Measurements from ENCODE around the gene TXNDC8. TPM values are rescaled to one million over a fixed set of nuclear protein-coding genes. Genes with fewer than 3 reads are reported as not detected.

TXNDC8 gene
- total and polyA plus RNA-seq, 2 of the 13 experiments (the other 11 are each of a cell fraction or from before 2014, with no cell fraction given) = not detected

DNA sequence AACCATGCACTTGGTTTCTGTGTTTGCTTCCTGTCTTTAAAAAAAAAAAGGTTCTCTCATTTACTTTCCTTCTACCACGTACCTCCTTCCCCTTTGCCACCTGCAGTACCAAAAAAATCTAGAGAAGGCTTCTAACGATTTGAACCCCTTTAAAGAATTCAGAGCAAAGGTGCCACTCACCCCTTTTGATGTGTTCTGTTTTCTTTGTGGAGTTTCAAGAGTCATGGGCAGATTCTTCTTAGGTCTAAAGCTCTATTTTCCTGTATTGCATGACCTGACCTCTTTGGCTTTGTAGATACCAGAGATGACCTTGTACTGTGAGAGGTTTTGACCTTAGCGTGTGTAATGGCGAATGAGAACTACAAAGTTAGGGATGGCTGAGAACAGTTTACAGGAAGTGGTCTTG lies 29.0 kb downstream of the TXNDC8 start (continued):
- TF ChIP-seq, protein P1, sequence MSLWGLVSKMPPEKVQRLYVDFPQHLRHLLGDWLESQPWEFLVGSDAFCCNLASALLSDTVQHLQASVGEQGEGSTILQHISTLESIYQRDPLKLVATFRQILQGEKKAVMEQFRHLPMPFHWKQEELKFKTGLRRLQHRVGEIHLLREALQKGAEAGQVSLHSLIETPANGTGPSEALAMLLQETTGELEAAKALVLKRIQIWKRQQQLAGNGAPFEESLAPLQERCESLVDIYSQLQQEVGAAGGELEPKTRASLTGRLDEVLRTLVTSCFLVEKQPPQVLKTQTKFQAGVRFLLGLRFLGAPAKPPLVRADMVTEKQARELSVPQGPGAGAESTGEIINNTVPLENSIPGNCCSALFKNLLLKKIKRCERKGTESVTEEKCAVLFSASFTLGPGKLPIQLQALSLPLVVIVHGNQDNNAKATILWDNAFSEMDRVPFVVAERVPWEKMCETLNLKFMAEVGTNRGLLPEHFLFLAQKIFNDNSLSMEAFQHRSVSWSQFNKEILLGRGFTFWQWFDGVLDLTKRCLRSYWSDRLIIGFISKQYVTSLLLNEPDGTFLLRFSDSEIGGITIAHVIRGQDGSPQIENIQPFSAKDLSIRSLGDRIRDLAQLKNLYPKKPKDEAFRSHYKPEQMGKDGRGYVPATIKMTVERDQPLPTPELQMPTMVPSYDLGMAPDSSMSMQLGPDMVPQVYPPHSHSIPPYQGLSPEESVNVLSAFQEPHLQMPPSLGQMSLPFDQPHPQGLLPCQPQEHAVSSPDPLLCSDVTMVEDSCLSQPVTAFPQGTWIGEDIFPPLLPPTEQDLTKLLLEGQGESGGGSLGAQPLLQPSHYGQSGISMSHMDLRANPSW (CRISPR knock-in tag; IDR thresholded peaks at IDR 0.05; ENCODE audit: borderline replicate concordance) = no peak
- no peak for TF ChIP-seq ZNF557 (CRISPR knock-in tag; IDR thresholded peaks at IDR 0.05)
- TF ChIP-seq, protein P2, sequence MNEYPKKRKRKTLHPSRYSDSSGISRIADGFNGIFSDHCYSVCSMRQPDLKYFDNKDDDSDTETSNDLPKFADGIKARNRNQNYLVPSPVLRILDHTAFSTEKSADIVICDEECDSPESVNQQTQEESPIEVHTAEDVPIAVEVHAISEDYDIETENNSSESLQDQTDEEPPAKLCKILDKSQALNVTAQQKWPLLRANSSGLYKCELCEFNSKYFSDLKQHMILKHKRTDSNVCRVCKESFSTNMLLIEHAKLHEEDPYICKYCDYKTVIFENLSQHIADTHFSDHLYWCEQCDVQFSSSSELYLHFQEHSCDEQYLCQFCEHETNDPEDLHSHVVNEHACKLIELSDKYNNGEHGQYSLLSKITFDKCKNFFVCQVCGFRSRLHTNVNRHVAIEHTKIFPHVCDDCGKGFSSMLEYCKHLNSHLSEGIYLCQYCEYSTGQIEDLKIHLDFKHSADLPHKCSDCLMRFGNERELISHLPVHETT (CRISPR knock-in tag; conservative IDR thresholded peaks at IDR 0.05) = no peak
- TF ChIP-seq, protein P3, sequence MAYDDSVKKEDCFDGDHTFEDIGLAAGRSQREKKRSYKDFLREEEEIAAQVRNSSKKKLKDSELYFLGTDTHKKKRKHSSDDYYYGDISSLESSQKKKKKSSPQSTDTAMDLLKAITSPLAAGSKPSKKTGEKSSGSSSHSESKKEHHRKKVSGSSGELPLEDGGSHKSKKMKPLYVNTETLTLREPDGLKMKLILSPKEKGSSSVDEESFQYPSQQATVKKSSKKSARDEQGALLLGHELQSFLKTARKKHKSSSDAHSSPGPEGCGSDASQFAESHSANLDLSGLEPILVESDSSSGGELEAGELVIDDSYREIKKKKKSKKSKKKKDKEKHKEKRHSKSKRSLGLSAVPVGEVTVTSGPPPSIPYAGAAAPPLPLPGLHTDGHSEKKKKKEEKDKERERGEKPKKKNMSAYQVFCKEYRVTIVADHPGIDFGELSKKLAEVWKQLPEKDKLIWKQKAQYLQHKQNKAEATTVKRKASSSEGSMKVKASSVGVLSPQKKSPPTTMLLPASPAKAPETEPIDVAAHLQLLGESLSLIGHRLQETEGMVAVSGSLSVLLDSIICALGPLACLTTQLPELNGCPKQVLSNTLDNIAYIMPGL (CRISPR knock-in tag; IDR thresholded peaks at IDR 0.05; ENCODE audit: borderline replicate concordance in 1 of 2, low read depth in 1 of 2) = no peak
- no peak for TF ChIP-seq HNRNPK (IDR thresholded peaks at IDR 0.05; ENCODE audit: low read depth, low read length, poor library complexity, severe bottlenecking)
- TF ChIP-seq ZNF136 (CRISPR knock-in tag; IDR thresholded peaks at IDR 0.05; ENCODE audit: low read depth) = no peak
- no peak for TF ChIP-seq ZBTB42 (CRISPR knock-in tag; IDR thresholded peaks at IDR 0.05)
- TF ChIP-seq IRF2 (CRISPR knock-in tag; IDR thresholded peaks at IDR 0.05) = no peak
- TF ChIP-seq CHD4 (IDR thresholded peaks at IDR 0.05; ENCODE audit: borderline replicate concordance, low read length) = no peak
- TF ChIP-seq HNF4A (CRISPR knock-in tag; IDR thresholded peaks at IDR 0.05) = peak; percentile 69
- no peak for TF ChIP-seq ZBTB3 (CRISPR knock-in tag; IDR thresholded peaks at IDR 0.05; ENCODE audit: borderline replicate concordance, low read depth)
- no peak for TF ChIP-seq SMAD1 (CRISPR knock-in tag; IDR thresholded peaks at IDR 0.05; ENCODE audit: borderline replicate concordance, low read depth)
- TF ChIP-seq, protein P4, sequence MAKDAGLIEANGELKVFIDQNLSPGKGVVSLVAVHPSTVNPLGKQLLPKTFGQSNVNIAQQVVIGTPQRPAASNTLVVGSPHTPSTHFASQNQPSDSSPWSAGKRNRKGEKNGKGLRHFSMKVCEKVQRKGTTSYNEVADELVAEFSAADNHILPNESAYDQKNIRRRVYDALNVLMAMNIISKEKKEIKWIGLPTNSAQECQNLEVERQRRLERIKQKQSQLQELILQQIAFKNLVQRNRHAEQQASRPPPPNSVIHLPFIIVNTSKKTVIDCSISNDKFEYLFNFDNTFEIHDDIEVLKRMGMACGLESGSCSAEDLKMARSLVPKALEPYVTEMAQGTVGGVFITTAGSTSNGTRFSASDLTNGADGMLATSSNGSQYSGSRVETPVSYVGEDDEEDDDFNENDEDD (CRISPR knock-in tag; IDR thresholded peaks at IDR 0.05; ENCODE audit: borderline replicate concordance) = no peak
- TF ChIP-seq ZFP37 (CRISPR knock-in tag; IDR thresholded peaks at IDR 0.05; ENCODE audit: borderline replicate concordance) = no peak
- no peak for TF ChIP-seq ZNF737 (CRISPR knock-in tag; IDR thresholded peaks at IDR 0.05; ENCODE audit: borderline replicate concordance)
- TF ChIP-seq, protein P5, sequence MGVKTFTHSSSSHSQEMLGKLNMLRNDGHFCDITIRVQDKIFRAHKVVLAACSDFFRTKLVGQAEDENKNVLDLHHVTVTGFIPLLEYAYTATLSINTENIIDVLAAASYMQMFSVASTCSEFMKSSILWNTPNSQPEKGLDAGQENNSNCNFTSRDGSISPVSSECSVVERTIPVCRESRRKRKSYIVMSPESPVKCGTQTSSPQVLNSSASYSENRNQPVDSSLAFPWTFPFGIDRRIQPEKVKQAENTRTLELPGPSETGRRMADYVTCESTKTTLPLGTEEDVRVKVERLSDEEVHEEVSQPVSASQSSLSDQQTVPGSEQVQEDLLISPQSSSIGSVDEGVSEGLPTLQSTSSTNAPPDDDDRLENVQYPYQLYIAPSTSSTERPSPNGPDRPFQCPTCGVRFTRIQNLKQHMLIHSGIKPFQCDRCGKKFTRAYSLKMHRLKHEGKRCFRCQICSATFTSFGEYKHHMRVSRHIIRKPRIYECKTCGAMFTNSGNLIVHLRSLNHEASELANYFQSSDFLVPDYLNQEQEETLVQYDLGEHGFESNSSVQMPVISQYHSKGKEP (CRISPR knock-in tag; IDR thresholded peaks at IDR 0.05) = no peak
- TF ChIP-seq, protein P6, sequence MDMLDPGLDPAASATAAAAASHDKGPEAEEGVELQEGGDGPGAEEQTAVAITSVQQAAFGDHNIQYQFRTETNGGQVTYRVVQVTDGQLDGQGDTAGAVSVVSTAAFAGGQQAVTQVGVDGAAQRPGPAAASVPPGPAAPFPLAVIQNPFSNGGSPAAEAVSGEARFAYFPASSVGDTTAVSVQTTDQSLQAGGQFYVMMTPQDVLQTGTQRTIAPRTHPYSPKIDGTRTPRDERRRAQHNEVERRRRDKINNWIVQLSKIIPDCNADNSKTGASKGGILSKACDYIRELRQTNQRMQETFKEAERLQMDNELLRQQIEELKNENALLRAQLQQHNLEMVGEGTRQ (IDR thresholded peaks at IDR 0.05; ENCODE audit: low read depth, low read length) = no peak
- TF ChIP-seq, protein P6 (CRISPR knock-in tag; IDR thresholded peaks at IDR 0.05; ENCODE audit: borderline replicate concordance) = no peak
- no peak for TF ChIP-seq ARNT (IDR thresholded peaks at IDR 0.05)

All from HepG2 (cell line).